ENCODE measurements around the gene FUT2.
A peak's percentile ranks its signal among the peaks of the same experiment; 100 is the strongest.

FUT2 gene

GRCh38 chr19:48726556-48726955 is 30.8 kb downstream of the FUT2 start:
- no peak for DNase-seq (ENCODE audit: low read depth)

- DNase-seq (ENCODE audit: low read depth): no peak
These were observed 33.3 kb downstream of the FUT2 start for GRCh38 chr19:48728911-48729664.

GRCh38 chr19:48731452-48731851 is 35.7 kb downstream of the FUT2 start:
- DNase-seq (ENCODE audit: low read depth): no peak

- no peak for DNase-seq (ENCODE audit: low read depth)
These were observed 38.9 kb downstream of the FUT2 start for GRCh38 chr19:48734625-48735024.

- no peak for DNase-seq (ENCODE audit: low read depth)
These were observed 39.4 kb downstream of the FUT2 start for GRCh38 chr19:48735031-48735615.

- DNase-seq (ENCODE audit: low read depth): no peak
These were observed 41.7 kb downstream of the FUT2 start for GRCh38 chr19:48737360-48737998.

GRCh38 chr19:48738557-48739403 is 43.0 kb downstream of the FUT2 start:
- DNase-seq (ENCODE audit: low read depth): peak; percentile 19

GRCh38 chr19:48739404-48740163 is 43.8 kb downstream of the FUT2 start:
- no peak for DNase-seq (ENCODE audit: low read depth)

GRCh38 chr19:48740164-48740972 is 44.6 kb downstream of the FUT2 start, which contains the start of gene RASIP1:
Gene RASIP1, minus strand, starts transcription at chr19:48740610. Its CDS starts 328 bp downstream, at chr19:48740282.
- no peak for DNase-seq (ENCODE audit: low read depth)

- DNase-seq (ENCODE audit: low read depth): no peak
These were observed 45.6 kb downstream of the FUT2 start for GRCh38 chr19:48741129-48741999.

- no peak for DNase-seq (ENCODE audit: low read depth)
These were observed 46.3 kb downstream of the FUT2 start for GRCh38 chr19:48742096-48742495.

GRCh38 chr19:48745208-48745995 is 49.6 kb downstream of the FUT2 start:
- peak; percentile 44 for DNase-seq (ENCODE audit: low read depth)

GRCh38 chr19:48746110-48746509 is 50.3 kb downstream of the FUT2 start:
- DNase-seq (ENCODE audit: low read depth): no peak

GRCh38 chr19:48746738-48747575 is 51.2 kb downstream of the FUT2 start, which contains the start of gene IZUMO1:
Gene IZUMO1, minus strand, starts transcription at chr19:48746909. Its CDS starts 1,050 bp downstream, at chr19:48745859.
- peak; percentile 75 for DNase-seq (ENCODE audit: low read depth)

- DNase-seq (ENCODE audit: low read depth): no peak
These were observed 53.9 kb downstream of the FUT2 start for GRCh38 chr19:48749571-48750198.

GRCh38 chr19:48750351-48750750 is 54.6 kb downstream of the FUT2 start:
- no peak for DNase-seq (ENCODE audit: low read depth)

Measured in stromal cell of bone marrow (primary cell).